ENCODE measurements around the gene KIF5C.

KIF5C gene

DNA sequence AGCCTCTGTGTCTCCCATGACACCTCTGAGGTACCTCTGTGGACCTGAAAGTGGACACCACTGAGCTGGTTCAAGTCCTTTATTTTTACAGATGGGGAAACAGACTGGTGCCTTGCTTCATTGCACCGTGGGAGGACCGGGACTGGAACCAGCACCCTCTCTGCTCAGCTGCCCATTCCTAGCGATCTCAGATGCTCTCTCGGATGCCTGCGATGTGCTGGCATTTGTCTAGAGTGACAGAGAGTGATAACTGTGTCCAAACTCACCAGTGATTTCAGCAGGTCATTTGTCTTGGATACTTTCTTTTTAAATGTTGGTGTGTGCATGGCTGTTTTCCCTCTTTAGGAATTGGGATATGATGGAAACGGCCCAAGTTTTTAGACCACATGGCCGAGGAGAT is 133.4 kb downstream of the KIF5C start (continued):
- TF ChIP-seq ZNF707 (tag by site-specific recombination; IDR thresholded peaks at IDR 0.05) (no peak), IKZF3 (tag by site-specific recombination; IDR thresholded peaks at IDR 0.05) (no peak), ZNF391 (tag by site-specific recombination; IDR thresholded peaks at IDR 0.05; ENCODE audit: borderline replicate concordance, low read depth) (no peak), FEZF1 (tag by site-specific recombination; IDR thresholded peaks at IDR 0.05) (no peak), ZNF292 (tag by site-specific recombination; IDR thresholded peaks at IDR 0.05; ENCODE audit: borderline replicate concordance, low read depth) (no peak), ZNF169 (tag by site-specific recombination; IDR thresholded peaks at IDR 0.05) (no peak), ZNF239 (tag by site-specific recombination; IDR thresholded peaks at IDR 0.05) (no peak), ZNF48 (tag by site-specific recombination; IDR thresholded peaks at IDR 0.05) (no peak), ZNF24 (tag by site-specific recombination; IDR thresholded peaks at IDR 0.05) (no peak), PRDM10 (tag by site-specific recombination; IDR thresholded peaks at IDR 0.05) (no peak)
- TF ChIP-seq, protein P1, sequence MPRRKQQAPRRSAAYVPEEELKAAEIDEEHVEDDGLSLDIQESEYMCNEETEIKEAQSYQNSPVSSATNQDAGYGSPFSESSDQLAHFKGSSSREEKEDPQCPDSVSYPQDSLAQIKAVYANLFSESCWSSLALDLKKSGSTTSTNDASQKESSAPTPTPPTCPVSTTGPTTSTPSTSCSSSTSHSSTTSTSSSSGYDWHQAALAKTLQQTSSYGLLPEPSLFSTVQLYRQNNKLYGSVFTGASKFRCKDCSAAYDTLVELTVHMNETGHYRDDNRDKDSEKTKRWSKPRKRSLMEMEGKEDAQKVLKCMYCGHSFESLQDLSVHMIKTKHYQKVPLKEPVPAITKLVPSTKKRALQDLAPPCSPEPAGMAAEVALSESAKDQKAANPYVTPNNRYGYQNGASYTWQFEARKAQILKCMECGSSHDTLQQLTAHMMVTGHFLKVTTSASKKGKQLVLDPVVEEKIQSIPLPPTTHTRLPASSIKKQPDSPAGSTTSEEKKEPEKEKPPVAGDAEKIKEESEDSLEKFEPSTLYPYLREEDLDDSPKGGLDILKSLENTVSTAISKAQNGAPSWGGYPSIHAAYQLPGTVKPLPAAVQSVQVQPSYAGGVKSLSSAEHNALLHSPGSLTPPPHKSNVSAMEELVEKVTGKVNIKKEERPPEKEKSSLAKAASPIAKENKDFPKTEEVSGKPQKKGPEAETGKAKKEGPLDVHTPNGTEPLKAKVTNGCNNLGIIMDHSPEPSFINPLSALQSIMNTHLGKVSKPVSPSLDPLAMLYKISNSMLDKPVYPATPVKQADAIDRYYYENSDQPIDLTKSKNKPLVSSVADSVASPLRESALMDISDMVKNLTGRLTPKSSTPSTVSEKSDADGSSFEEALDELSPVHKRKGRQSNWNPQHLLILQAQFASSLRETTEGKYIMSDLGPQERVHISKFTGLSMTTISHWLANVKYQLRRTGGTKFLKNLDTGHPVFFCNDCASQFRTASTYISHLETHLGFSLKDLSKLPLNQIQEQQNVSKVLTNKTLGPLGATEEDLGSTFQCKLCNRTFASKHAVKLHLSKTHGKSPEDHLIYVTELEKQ (tag by site-specific recombination; IDR thresholded peaks at IDR 0.05; ENCODE audit: borderline replicate concordance), result no peak
- TF ChIP-seq, protein P2, sequence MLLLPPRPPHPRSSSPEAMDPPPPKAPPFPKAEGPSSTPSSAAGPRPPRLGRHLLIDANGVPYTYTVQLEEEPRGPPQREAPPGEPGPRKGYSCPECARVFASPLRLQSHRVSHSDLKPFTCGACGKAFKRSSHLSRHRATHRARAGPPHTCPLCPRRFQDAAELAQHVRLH (tag by site-specific recombination; IDR thresholded peaks at IDR 0.05), result no peak
- TF ChIP-seq, protein P3, sequence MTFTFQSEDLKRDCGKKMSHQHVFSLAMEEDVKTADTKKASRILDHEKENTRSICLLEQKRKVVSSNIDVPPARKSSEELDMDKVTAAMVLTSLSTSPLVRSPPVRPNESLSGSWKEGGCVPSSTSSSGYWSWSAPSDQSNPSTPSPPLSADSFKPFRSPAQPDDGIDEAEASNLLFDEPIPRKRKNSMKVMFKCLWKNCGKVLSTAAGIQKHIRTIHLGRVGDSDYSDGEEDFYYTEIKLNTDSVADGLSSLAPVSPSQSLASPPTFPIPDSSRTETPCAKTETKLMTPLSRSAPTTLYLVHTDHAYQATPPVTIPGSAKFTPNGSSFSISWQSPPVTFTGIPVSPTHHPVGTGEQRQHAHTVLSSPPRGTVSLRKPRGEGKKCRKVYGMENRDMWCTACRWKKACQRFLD (tag by site-specific recombination; IDR thresholded peaks at IDR 0.05), result no peak

GRCh38 chr2:149009576-149010461 is 134.8 kb downstream of the KIF5C start:
- Histone ChIP-seq H3K36me3 (ENCODE audit: control insufficient read depth in 2 of 2, insufficient read depth in 1 of 2, low read length in 2 of 2) (peaks cover 0 to 79% of the 10 kb centered on the region in 2 experiments; a peak in 1 of 3 replicates), H3K4me3 (ENCODE audit: low read depth, low read length) (no peak overlapping the region), H3K27ac (ENCODE audit: extremely low read depth, low read depth, low read length) (no peak overlapping the region), H3K9me3 (ENCODE audit: control insufficient read depth, insufficient read depth, low read depth, low read length) (no peaks in the 10 kb centered on the region), H3K4me1 (ENCODE audit: control insufficient read depth, insufficient read depth, low read length) (no peaks in the 10 kb centered on the region)
- ChIA-PET CTCF (interaction anchor here (0.6 to 3.3 kb wide), 3 partner anchors 8 to 564 kb away, joined by 3 to 19 read pairs (median 4); no protein-coding TSS in a partner anchor), POLR2A (no interaction called here)
- TF ChIP-seq, protein P4, sequence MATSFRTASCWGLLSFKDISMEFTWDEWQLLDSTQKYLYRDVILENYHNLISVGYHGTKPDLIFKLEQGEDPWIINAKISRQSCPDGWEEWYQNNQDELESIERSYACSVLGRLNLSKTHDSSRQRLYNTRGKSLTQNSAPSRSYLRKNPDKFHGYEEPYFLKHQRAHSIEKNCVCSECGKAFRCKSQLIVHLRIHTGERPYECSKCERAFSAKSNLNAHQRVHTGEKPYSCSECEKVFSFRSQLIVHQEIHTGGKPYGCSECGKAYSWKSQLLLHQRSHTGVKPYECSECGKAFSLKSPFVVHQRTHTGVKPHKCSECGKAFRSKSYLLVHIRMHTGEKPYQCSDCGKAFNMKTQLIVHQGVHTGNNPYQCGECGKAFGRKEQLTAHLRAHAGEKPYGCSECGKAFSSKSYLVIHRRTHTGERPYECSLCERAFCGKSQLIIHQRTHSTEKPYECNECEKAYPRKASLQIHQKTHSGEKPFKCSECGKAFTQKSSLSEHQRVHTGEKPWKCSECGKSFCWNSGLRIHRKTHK (tag by site-specific recombination; IDR thresholded peaks at IDR 0.05), result no peak
- no peak for TF ChIP-seq ZSCAN16 (tag by site-specific recombination; IDR thresholded peaks at IDR 0.05)
- no peak for TF ChIP-seq ZBTB6 (tag by site-specific recombination; IDR thresholded peaks at IDR 0.05)
- TF ChIP-seq ZNF785 (tag by site-specific recombination; IDR thresholded peaks at IDR 0.05), result no peak
- no peak for TF ChIP-seq ZNF114 (tag by site-specific recombination; IDR thresholded peaks at IDR 0.05)
- TF ChIP-seq ZNF701 (tag by site-specific recombination; IDR thresholded peaks at IDR 0.05), result no peak
